H1 (cell line): Measurements from ENCODE around the gene PDE9A. TPM values are rescaled to one million over a fixed set of nuclear protein-coding genes. Genes with fewer than 3 reads are reported as not detected.

ENCODE experiments used
- BCL11A ChIP-seq, 2 experiments: IDR thresholded peaks; one replicate each; pipeline ENCODE4 v1.6.1; 2011; ENCODE audit warnings: low read depth in 2 of 2, low read length in 2 of 2, mild to moderate bottlenecking in 2 of 2
- CHD2 ChIP-seq: IDR thresholded peaks from 2 replicates; pipeline ENCODE4 v1.6.1; 2012; ENCODE audit warnings: low read length, improper control_type of control experiment
- SP2 ChIP-seq: IDR thresholded peaks from 2 replicates; pipeline ENCODE4 v1.6.1; 2012; ENCODE audit warnings: mild to moderate bottlenecking, low read length, inconsistent platforms
- TEAD4 ChIP-seq: IDR thresholded peaks from 2 replicates; pipeline ENCODE4 v1.6.1; 2012; ENCODE audit warnings: low read depth, low read length, inconsistent platforms, mixed read lengths
- ZNF274 ChIP-seq: IDR thresholded peaks from 2 replicates; pipeline ENCODE4 v1.7.0; 2012; ENCODE audit warnings: low read length, borderline replicate concordance; ENCODE audit errors: extremely low read depth
- polyA plus RNA-seq, 7 experiments: library from polyadenylated mRNA; depleted of rRNA in 3 of 7; stranded (reverse) in 5 of 7; unstranded in 2 of 7; fragments of >200 nt in 5 of 7; fragments of 200-250 nt in 2 of 7; gene quantifications; 1 replicate in 5 of 7; 2 replicates in 1 of 7; 4 replicates in 1 of 7; pipeline versions ENCODE4 v1.2.1 to v1.2.3, GENCODE V29; 2011 to 2013; ENCODE audit warnings: missing spikeins in 2 of 7, mixed read lengths in 2 of 7
- total RNA-seq: library from RNA; stranded (reverse); fragmentation: NEBNext Ultra II Directional; extraction: Animal tissue kit (Norgen Biotek cat#: 25700); gene quantifications from 2 replicates; pipeline ENCODE4 v1.2.1, GENCODE V29; 2021
- TF ChIP-seq, protein P1 (sequence below): IDR thresholded peaks from 2 replicates; pipeline ENCODE4 v1.6.1; 2012; ENCODE audit warnings: inconsistent platforms

PDE9A gene
- total and polyA plus RNA-seq, 2 of the 8 experiments (the other 6 are each of a cell fraction or from before 2014, with no cell fraction given), result 39.2 to 45.9 TPM

DNA sequence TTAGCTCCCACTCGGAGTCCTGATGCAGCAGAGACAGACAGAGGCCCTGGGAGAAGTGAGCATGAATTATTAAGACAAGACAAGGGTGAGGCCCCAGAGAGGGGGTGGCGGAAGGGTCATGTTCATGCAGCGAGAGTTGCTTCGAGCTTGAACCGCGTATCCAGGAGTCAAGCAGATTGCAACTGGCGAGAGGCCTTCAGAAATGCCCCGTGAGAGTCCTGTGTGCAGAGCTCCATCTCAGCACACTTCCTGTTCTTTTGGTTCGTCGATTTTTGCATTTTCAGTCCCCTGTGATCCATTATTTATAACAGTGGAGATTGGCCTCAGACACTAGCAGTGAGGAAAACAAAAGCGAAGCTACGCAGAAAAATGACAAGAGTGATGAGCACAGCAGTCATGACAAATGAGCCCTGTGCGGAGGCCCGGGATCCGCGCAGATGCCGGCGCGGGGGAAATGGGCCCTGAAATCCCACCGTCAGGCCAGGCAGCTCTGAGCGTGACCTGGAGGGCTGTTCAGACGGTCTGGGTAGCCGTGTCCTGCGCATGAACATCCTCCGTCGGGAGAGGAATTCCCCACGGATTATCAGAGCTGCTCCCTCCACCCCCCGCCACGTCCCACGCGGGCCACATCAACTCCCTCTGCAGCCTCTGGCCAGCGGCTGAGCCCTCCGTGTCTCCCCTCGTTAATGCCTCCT is 15.0 kb downstream of the PDE9A start (continued):
- TF ChIP-seq SP2 (no peak), TEAD4 (no peak), BCL11A (IDR thresholded peaks at IDR 0.05; ENCODE audit: low read depth in 2 of 2, low read length in 2 of 2) (no peak), CHD2 (no peak), ZNF274 (no peak)
- TF ChIP-seq, protein P1, sequence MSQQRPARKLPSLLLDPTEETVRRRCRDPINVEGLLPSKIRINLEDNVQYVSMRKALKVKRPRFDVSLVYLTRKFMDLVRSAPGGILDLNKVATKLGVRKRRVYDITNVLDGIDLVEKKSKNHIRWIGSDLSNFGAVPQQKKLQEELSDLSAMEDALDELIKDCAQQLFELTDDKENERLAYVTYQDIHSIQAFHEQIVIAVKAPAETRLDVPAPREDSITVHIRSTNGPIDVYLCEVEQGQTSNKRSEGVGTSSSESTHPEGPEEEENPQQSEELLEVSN, result no peak
